HG02678 (cell line): ENCODE measurements around the gene PDE7B.

Experiments
- ATAC-seq: cut with Tn5 transposase; IDR thresholded peaks from one replicate; pipeline ENCODE4 v1.9.1; 2021; ENCODE audit warnings: mild to moderate bottlenecking, moderate library complexity; ENCODE audit not compliant: unreplicated experiment

Gene PDE7B

GRCh38 chr6:135983093-135983492 is 131.6 kb downstream of the PDE7B start:
- no peak for ATAC-seq

- ATAC-seq: no peak
These were observed 132.3 kb downstream of the PDE7B start for GRCh38 chr6:135983718-135984343.

- ATAC-seq: no peak
These were observed 134.0 kb downstream of the PDE7B start for GRCh38 chr6:135985471-135985870.

- no peak for ATAC-seq
These were observed 135.7 kb downstream of the PDE7B start for GRCh38 chr6:135987226-135987625.

- no peak for ATAC-seq
These were observed 138.9 kb downstream of the PDE7B start for GRCh38 chr6:135990439-135990838.

GRCh38 chr6:135990855-135991464 is 139.5 kb downstream of the PDE7B start:
- ATAC-seq: no peak

- no peak for ATAC-seq
These were observed 141.2 kb downstream of the PDE7B start for GRCh38 chr6:135992739-135993138.

GRCh38 chr6:135993361-135993760 is 141.9 kb downstream of the PDE7B start:
- ATAC-seq: no peak

- no peak for ATAC-seq
These were observed 143.5 kb downstream of the PDE7B start for GRCh38 chr6:135994857-135995544.

- ATAC-seq: no peak
These were observed 144.0 kb downstream of the PDE7B start for GRCh38 chr6:135995545-135995898.

GRCh38 chr6:135996668-135997067 is 145.2 kb downstream of the PDE7B start:
- no peak for ATAC-seq

- ATAC-seq: no peak
These were observed 147.9 kb downstream of the PDE7B start for GRCh38 chr6:135999393-135999792.

GRCh38 chr6:136007345-136007744 is 155.8 kb downstream of the PDE7B start:
- no peak for ATAC-seq

- no peak for ATAC-seq
These were observed 160.0 kb downstream of the PDE7B start for GRCh38 chr6:136011475-136011874.

GRCh38 chr6:136012198-136012887 is 160.8 kb downstream of the PDE7B start:
- ATAC-seq: no peak

GRCh38 chr6:136012943-136013342 is 161.4 kb downstream of the PDE7B start:
- no peak for ATAC-seq

- no peak for ATAC-seq
These were observed 163.2 kb downstream of the PDE7B start for GRCh38 chr6:136014454-136015437.

- ATAC-seq: no peak
These were observed 164.0 kb downstream of the PDE7B start for GRCh38 chr6:136015531-136015930.

- no peak for ATAC-seq
These were observed 165.0 kb downstream of the PDE7B start for GRCh38 chr6:136016228-136017225.
